ENCODE measurements around the gene CST4. TPM values are rescaled to one million over a fixed set of nuclear protein-coding genes. Genes with fewer than 3 reads are reported as not detected.
"Not testable (repeated sequence)": the region's sequence is repeated elsewhere in the genome, so short reads cannot be mapped to it uniquely, and the experiment has no call there.

The CST4 gene
- polyA plus RNA-seq, 3 donors, result not detected

GRCh38 chr20:23663180-23663579 lies 25.7 kb downstream of the CST4 start:
- DNase-seq (ENCODE audit: low read depth in 3 of 3, low spot score in 2 of 3), result no peak

GRCh38 chr20:23662276-23662870 lies 26.5 kb downstream of the CST4 start:
- no peak for DNase-seq (ENCODE audit: low read depth in 3 of 3, low spot score in 2 of 3)

GRCh38 chr20:23661002-23661429 lies 27.8 kb downstream of the CST4 start:
- DNase-seq (ENCODE audit: low read depth in 3 of 3, low spot score in 2 of 3), result no peak

GRCh38 chr20:23659989-23660837 lies 28.6 kb downstream of the CST4 start:
- DNase-seq (ENCODE audit: low read depth in 3 of 3, low spot score in 2 of 3), result no peak

GRCh38 chr20:23659610-23659988 lies 29.2 kb downstream of the CST4 start:
- not testable (repeated sequence) for DNase-seq (ENCODE audit: low read depth in 3 of 3, low spot score in 2 of 3)

- DNase-seq (ENCODE audit: low read depth in 3 of 3, low spot score in 2 of 3), result no peak
Measured at GRCh38 chr20:23658989-23659609, 29.7 kb downstream of the CST4 start.

GRCh38 chr20:23658336-23658735 lies 30.5 kb downstream of the CST4 start:
- DNase-seq (ENCODE audit: low read depth in 3 of 3, low spot score in 2 of 3), result no peak

- DNase-seq (ENCODE audit: low read depth in 3 of 3, low spot score in 2 of 3), result no peak
Measured at GRCh38 chr20:23657202-23657601, 31.6 kb downstream of the CST4 start.

- DNase-seq (ENCODE audit: low read depth in 3 of 3, low spot score in 2 of 3), result no peak
Measured at GRCh38 chr20:23656372-23656771, 32.5 kb downstream of the CST4 start.

- no peak for DNase-seq (ENCODE audit: low read depth in 3 of 3, low spot score in 2 of 3)
Measured at GRCh38 chr20:23655491-23656211, 33.2 kb downstream of the CST4 start.

GRCh38 chr20:23654717-23655116 lies 34.1 kb downstream of the CST4 start:
- no peak for DNase-seq (ENCODE audit: low read depth in 3 of 3, low spot score in 2 of 3)

- DNase-seq (ENCODE audit: low read depth in 3 of 3, low spot score in 2 of 3), result no peak
Measured at GRCh38 chr20:23654000-23654399, 34.8 kb downstream of the CST4 start.

- no peak for DNase-seq (ENCODE audit: low read depth in 3 of 3, low spot score in 2 of 3)
Measured at GRCh38 chr20:23653400-23653938, 35.4 kb downstream of the CST4 start.

GRCh38 chr20:23652926-23653325 lies 35.9 kb downstream of the CST4 start:
- DNase-seq (ENCODE audit: low read depth in 3 of 3, low spot score in 2 of 3), result no peak

- DNase-seq (ENCODE audit: low read depth in 3 of 3, low spot score in 2 of 3), result no peak
Measured at GRCh38 chr20:23652371-23652770, 36.5 kb downstream of the CST4 start.

GRCh38 chr20:23651117-23651516 lies 37.7 kb downstream of the CST4 start:
- DNase-seq (ENCODE audit: low read depth in 3 of 3, low spot score in 2 of 3), result no peak

- no peak for DNase-seq (ENCODE audit: low read depth in 3 of 3, low spot score in 2 of 3)
Measured at GRCh38 chr20:23649830-23650417, 38.9 kb downstream of the CST4 start.

- no peak for DNase-seq (ENCODE audit: low read depth in 3 of 3, low spot score in 2 of 3)
Measured at GRCh38 chr20:23649242-23649641, 39.6 kb downstream of the CST4 start.

- no peak for DNase-seq (ENCODE audit: low read depth in 3 of 3, low spot score in 2 of 3)
Measured at GRCh38 chr20:23647346-23647745, 41.5 kb downstream of the CST4 start.

- DNase-seq (ENCODE audit: low read depth in 3 of 3, low spot score in 2 of 3), result no peak
Measured at GRCh38 chr20:23646106-23646873, 42.5 kb downstream of the CST4 start.
